IMR-90 (cell line): ENCODE results near the gene TRIM49B. TPM values are rescaled to one million over a fixed set of nuclear protein-coding genes. Genes with fewer than 3 reads are reported as not detected.
"Not testable (repeated sequence)": the region's sequence is repeated elsewhere in the genome, so short reads cannot be mapped to it uniquely, and the experiment has no call there.

Experiments
- ATAC-seq: fragments of 200-7000 bp; cut with Tn5 transposase; 2 replicates; pipeline ENCODE4 v1.9.1; 2020; ENCODE audit warnings: low read depth, mild to moderate bottlenecking, moderate library complexity
- BruUV-seq: library from RNA; stranded (reverse); fragments of 400-500 nt; replicated peaks from 2 replicates; lab custom pipeline; 2021; lab: Mats Ljungman, UMichigan
- CTCF ChIA-PET: fragments of 300-600 bp; formaldehyde crosslinking; extraction: SDS; loops from one replicate; lab custom pipeline; 2021; ENCODE audit warnings: antibody characterized with exemption; lab: Yijun Ruan, JAX
- POLR2A ChIA-PET: fragments of 300-600 bp; sonication (Branson Sonifier 250); formaldehyde crosslinking; loops from one replicate; lab custom pipeline; 2022; ENCODE audit warnings: antibody characterized with exemption; ENCODE audit not compliant: unreplicated experiment; lab: Charles Lee
- DNase-seq: peaks from one replicate; pipeline ENCODE4 v3.0.0; 2013
- H2AFZ ChIP-seq: replicated peaks from 2 replicates; pipeline ENCODE3; 2013; ENCODE audit warnings: low read length, mild to moderate bottlenecking; ENCODE audit not compliant: poor library complexity
- H2AK5ac ChIP-seq: 2 replicates; pipeline ENCODE4 v1.6.1; 2013; ENCODE audit warnings: low read depth, low read length, inconsistent platforms
- H2AK9ac ChIP-seq: replicated peaks from 2 replicates; pipeline ENCODE3; 2013; ENCODE audit warnings: mild to moderate bottlenecking, low read depth, low read length, moderate library complexity; ENCODE audit not compliant: poor library complexity
- H2BK120ac ChIP-seq: 2 replicates; pipeline ENCODE4 v1.6.1; 2013; ENCODE audit warnings: low read depth, low read length, inconsistent platforms
- H2BK15ac ChIP-seq: 3 replicates; pipeline ENCODE4 v1.6.1; 2013; ENCODE audit warnings: low read depth, low read length, inconsistent platforms
- H2BK20ac ChIP-seq: 2 replicates; pipeline ENCODE4 v1.6.1; 2013; ENCODE audit warnings: low read depth, mild to moderate bottlenecking, inconsistent platforms, low read length, moderate library complexity
- H2BK5ac ChIP-seq: 2 replicates; pipeline ENCODE4 v1.6.1; 2013; ENCODE audit warnings: mild to moderate bottlenecking, low read depth, low read length, inconsistent platforms; ENCODE audit not compliant: poor library complexity, severe bottlenecking
- H3K14ac ChIP-seq: replicated peaks from 2 replicates; pipeline ENCODE4 v1.6.1; 2013; ENCODE audit warnings: low read depth, low read length, inconsistent platforms
- H3K18ac ChIP-seq: 2 replicates; pipeline ENCODE4 v1.6.1; 2013; ENCODE audit warnings: low read depth, low read length, control low read depth
- H3K23ac ChIP-seq: 2 replicates; pipeline ENCODE4 v1.6.1; 2013; ENCODE audit warnings: low read depth, low read length, inconsistent platforms
- H3K27ac ChIP-seq: 2 replicates; pipeline ENCODE4 v1.5.1; 2013; ENCODE audit warnings: mild to moderate bottlenecking, control low read depth, low read length; ENCODE audit not compliant: insufficient read depth
- H3K27me3 ChIP-seq: 2 replicates; pipeline ENCODE4 v1.6.1; 2013; ENCODE audit warnings: low read length; ENCODE audit not compliant: control insufficient read depth, insufficient read depth
- H3K36me3 ChIP-seq: 2 replicates; pipeline ENCODE4 v1.6.1; 2013; ENCODE audit warnings: low read length, mixed read lengths; ENCODE audit not compliant: control insufficient read depth, insufficient read depth
- H3K4ac ChIP-seq: 2 replicates; pipeline ENCODE4 v1.6.1; 2013; ENCODE audit warnings: low read depth, low read length, inconsistent platforms
- H3K4me1 ChIP-seq: 2 replicates; pipeline ENCODE4 v1.6.1; 2013; ENCODE audit warnings: low read length, mixed read lengths; ENCODE audit not compliant: control insufficient read depth, insufficient read depth
- H3K4me2 ChIP-seq: 2 replicates; pipeline ENCODE4 v1.6.1; 2013; ENCODE audit warnings: low read depth, mild to moderate bottlenecking, control low read depth, low read length, moderate library complexity
- H3K4me3 ChIP-seq: 2 replicates; pipeline ENCODE4 v1.5.1; 2013; ENCODE audit warnings: low read depth, mild to moderate bottlenecking, control low read depth, low read length, moderate library complexity; ENCODE audit not compliant: insufficient read depth
- H3K56ac ChIP-seq: 2 replicates; pipeline ENCODE4 v1.6.1; 2013; ENCODE audit warnings: low read length, inconsistent platforms; ENCODE audit not compliant: insufficient read depth; ENCODE audit errors: extremely low read depth
- H3K79me1 ChIP-seq, 2 experiments: 2 replicates each; pipeline ENCODE4 v1.6.1; 2013; ENCODE audit warnings: low read length in 2 of 2, inconsistent platforms in 1 of 2, low read depth in 1 of 2
- H3K9ac ChIP-seq: 2 replicates; pipeline ENCODE4 v1.6.1; 2013; ENCODE audit warnings: low read depth, low read length, control low read depth
- H3K9me1 ChIP-seq: 2 replicates; pipeline ENCODE4 v1.6.1; 2013; ENCODE audit warnings: low read length, inconsistent platforms; ENCODE audit not compliant: insufficient read depth
- H3K9me3 ChIP-seq: 2 replicates; pipeline ENCODE4 v1.6.1; 2013; ENCODE audit warnings: low read length; ENCODE audit not compliant: control insufficient read depth, insufficient read depth
- H4K20me1 ChIP-seq: 2 replicates; pipeline ENCODE4 v1.6.1; 2013; ENCODE audit warnings: low read length, inconsistent platforms; ENCODE audit not compliant: insufficient read depth
- H4K5ac ChIP-seq: 2 replicates; pipeline ENCODE4 v1.6.1; 2013; ENCODE audit warnings: mild to moderate bottlenecking, low read depth, low read length, control low read depth
- H4K8ac ChIP-seq, 2 experiments: 2 replicates each; pipeline ENCODE4 v1.6.1; 2013; ENCODE audit warnings: low read depth in 2 of 2, low read length in 2 of 2, control low read depth in 1 of 2, inconsistent platforms in 1 of 2
- H4K91ac ChIP-seq: 2 replicates; pipeline ENCODE4 v1.6.1; 2013; ENCODE audit warnings: low read depth, low read length, inconsistent platforms; ENCODE audit not compliant: insufficient read depth
- WGBS, 2 experiments: methylation state at CpG; one replicate each; pipeline versions ENCODE4 v1.1.5 to v1.1.7; 2013; ENCODE audit warnings: missing lambda C conversion rate in 2 of 2; ENCODE audit not compliant: insufficient read length in 1 of 2; ENCODE audit errors: extremely low coverage in 2 of 2; 5-methylcytosine and 5-hydroxymethylcytosine counted together
- dilution Hi-C: fragments of 300-500 bp; cut with HindIII; formaldehyde crosslinking; loops from one replicate; pipeline ENCODE4 v1.14.3; 2018; ENCODE audit warnings: low sequenced_read_pairs; ENCODE audit not compliant: unreplicated experiment
- in situ Hi-C: fragments of 300-500 bp; cut with MboI; formaldehyde crosslinking; loops from 3 replicates; pipeline ENCODE4 v1.14.3; 2019; ENCODE audit warnings: low sequenced_read_pairs, inconsistent platforms, mixed read lengths
- intact Hi-C: fragments of 100-400 bp; cut with micrococcal nuclease; formaldehyde crosslinking; loops from 2 replicates; pipeline ENCODE4 v1.10.0; 2022
- polyA plus RNA-seq, 3 experiments: library from polyadenylated mRNA; depleted of rRNA; stranded (reverse); fragments of >200 nt; gene quantifications; 2 replicates each; pipeline ENCODE4 v1.2.3, GENCODE V29; 2012; ENCODE audit warnings: low replicate concordance in 1 of 3
- total RNA-seq: library from RNA; depleted of rRNA; stranded (reverse); fragments of >200 nt; gene quantifications from 2 replicates; pipeline ENCODE4 v1.2.3, GENCODE V29; 2012

Gene TRIM49B
- total and polyA plus RNA-seq, 2 of the 4 experiments (the other 2 are of a cell fraction): not detected

DNA sequence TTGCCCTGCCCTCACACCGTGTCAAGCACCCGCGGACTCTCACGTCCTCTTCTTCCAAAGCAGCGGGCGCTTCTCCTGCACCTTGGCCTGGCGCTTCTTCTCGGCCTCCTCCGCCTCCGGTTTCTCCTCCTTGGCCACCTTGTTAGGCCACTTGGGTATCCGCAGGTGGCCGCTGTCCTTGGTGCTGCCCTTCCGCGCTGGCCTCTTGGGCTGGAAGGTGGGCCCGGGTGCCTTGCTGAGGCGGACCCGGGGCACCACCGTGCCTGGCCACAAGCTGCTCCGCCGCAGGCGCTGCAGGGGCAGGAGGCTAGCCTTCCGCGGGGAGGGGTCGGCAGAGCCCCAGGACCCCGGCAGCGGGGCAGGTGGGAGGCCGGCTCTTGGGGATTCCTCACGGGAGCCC is 19.6 kb downstream of the TRIM49B start:
- WGBS, 2 experiments: 73% methylated on average over 2 of the region's 28 CpGs; no CpG with 5 or more reads in 1 of the 2 experiments
- dilution Hi-C loops, POLR2A ChIA-PET: not testable (repeated sequence)

DNA sequence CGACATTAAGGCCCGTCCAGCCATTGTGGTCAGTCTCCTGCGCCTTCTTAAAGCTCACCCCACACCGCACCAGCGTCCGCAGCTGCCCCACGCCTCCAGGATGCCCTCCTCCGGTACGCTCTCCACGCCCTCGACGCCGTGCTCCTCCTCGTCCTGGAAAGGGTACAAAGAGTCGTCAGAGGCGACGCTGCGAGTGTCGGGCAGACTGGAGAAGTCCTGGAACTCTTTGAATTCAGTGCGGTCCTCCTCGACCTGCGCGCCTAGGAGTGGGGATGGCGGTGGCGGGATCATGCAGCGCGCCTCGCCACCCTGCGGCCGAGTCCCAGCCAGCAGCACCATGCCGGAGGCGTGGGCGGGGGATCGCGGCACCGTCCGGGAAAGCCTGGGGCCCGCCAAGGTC is 21.2 kb downstream of the TRIM49B start:
- H3K23ac ChIP-seq, H3K36me3 ChIP-seq, DNase-seq, H3K9me1 ChIP-seq, H3K9me3 ChIP-seq, H2AK9ac ChIP-seq, H2AFZ ChIP-seq, H2BK5ac ChIP-seq, POLR2A ChIA-PET, H3K4me2 ChIP-seq, H3K27ac ChIP-seq, H3K18ac ChIP-seq, intact Hi-C loops, CTCF ChIA-PET, H2AK5ac ChIP-seq, H4K5ac ChIP-seq, H3K27me3 ChIP-seq, H3K79me1 ChIP-seq, H4K8ac ChIP-seq, H3K4ac ChIP-seq, H3K14ac ChIP-seq, H3K56ac ChIP-seq, BruUV-seq, H2BK15ac ChIP-seq, H2BK120ac ChIP-seq, dilution Hi-C loops, H4K91ac ChIP-seq, in situ Hi-C loops, H4K20me1 ChIP-seq, H3K9ac ChIP-seq, H3K4me3 ChIP-seq, H3K4me1 ChIP-seq, H2BK20ac ChIP-seq, ATAC-seq: not testable (repeated sequence)
- WGBS, 2 experiments: 60% methylated on average over 2 of the region's 38 CpGs; no CpG with 5 or more reads in 1 of the 2 experiments

More for the DNA sequence above, 19.6 kb downstream of the TRIM49B start:
- H2BK5ac ChIP-seq, H4K5ac ChIP-seq, H2AFZ ChIP-seq, CTCF ChIA-PET, H3K79me1 ChIP-seq, H4K8ac ChIP-seq, H3K27me3 ChIP-seq, H3K18ac ChIP-seq, H3K36me3 ChIP-seq, H3K27ac ChIP-seq, H2AK9ac ChIP-seq, H2BK20ac ChIP-seq, DNase-seq, H2AK5ac ChIP-seq, intact Hi-C loops, H3K9me1 ChIP-seq, H3K4me1 ChIP-seq, BruUV-seq, H3K4me3 ChIP-seq, H2BK120ac ChIP-seq, in situ Hi-C loops, H3K4ac ChIP-seq, H3K14ac ChIP-seq, H3K9me3 ChIP-seq, H3K9ac ChIP-seq, H2BK15ac ChIP-seq, H4K91ac ChIP-seq, H4K20me1 ChIP-seq, H3K4me2 ChIP-seq, ATAC-seq, H3K56ac ChIP-seq, H3K23ac ChIP-seq: not testable (repeated sequence)
